Mesothelial cell of epicardium (in vitro differentiated cells): ENCODE measurements around the gene ZNF782. TPM values are rescaled to one million over a fixed set of nuclear protein-coding genes. Genes with fewer than 3 reads are reported as not detected.
A peak's percentile ranks its signal among the peaks of the same experiment; 100 is the strongest.
"Not testable (repeated sequence)": the region's sequence is repeated elsewhere in the genome, so short reads cannot be mapped to it uniquely, and the experiment has no call there.

ENCODE experiments used
- DNase-seq, 2 experiments: peaks; one replicate each; pipeline ENCODE4 v3.0.0; 2021; ENCODE audit warnings: low spot score in 2 of 2; ENCODE audit not compliant: unreplicated experiment in 2 of 2
- H3K27ac Mint-ChIP-seq: 2 replicates; pipeline ENCODE4 v1.8.0; 2021; ENCODE audit warnings: mixed read lengths
- H3K27me3 Mint-ChIP-seq: 2 replicates; pipeline ENCODE4 v1.8.0; 2021; ENCODE audit warnings: low read depth, mixed read lengths
- H3K36me3 Mint-ChIP-seq: 2 replicates; pipeline ENCODE4 v1.8.0; 2021; ENCODE audit warnings: mixed read lengths
- H3K4me1 Mint-ChIP-seq: 2 replicates; pipeline ENCODE4 v1.8.0; 2021; ENCODE audit warnings: mixed read lengths
- H3K4me3 Mint-ChIP-seq: 2 replicates; pipeline ENCODE4 v1.8.0; 2021; ENCODE audit warnings: mild to moderate bottlenecking, moderate library complexity, mixed read lengths
- H3K9me3 Mint-ChIP-seq: 2 replicates; pipeline ENCODE4 v1.8.0; 2021; ENCODE audit warnings: mixed read lengths
- CTCF ChIP-seq: fragments of 200-600 bp; sonication (generic); IDR thresholded peaks from one replicate; pipeline ENCODE4 v1.5.0; 2021; ENCODE audit warnings: antibody characterized with exemption; ENCODE audit not compliant: unreplicated experiment
- total RNA-seq: library from RNA; stranded (reverse); gene quantifications from 3 replicates; pipeline ENCODE4 v1.2.1, GENCODE V29; 2021

ZNF782 gene
- total RNA-seq: 9.9 to 10.8 TPM (median 10.6 TPM) in 3 replicates

GRCh38 chr9:96853781-96854650 is at the start of gene ZNF782:
ZNF782 (minus strand) TSS chr9:96854514; CDS start chr9:96851961, 2,553 bp downstream.
- H3K27me3 Mint-ChIP-seq: no peaks in the 10 kb centered on the region
- peaks cover 42% of the 10 kb centered on the region for H3K4me1 Mint-ChIP-seq
- peak within 1 kb of the TSS; percentile 98 for H3K27ac Mint-ChIP-seq
- H3K9me3 Mint-ChIP-seq: peaks cover 10% of the 10 kb centered on the region
- peak; percentile 85 to 94 for DNase-seq
- TF ChIP-seq CTCF: no peak
- peak within 1 kb of the TSS; percentile 99 for H3K4me3 Mint-ChIP-seq
- peaks cover 13% of the 10 kb centered on the region for H3K36me3 Mint-ChIP-seq

GRCh38 chr9:96900010-96900409 is 45.7 kb upstream of the ZNF782 start:
- H3K4me3 Mint-ChIP-seq, H3K9me3 Mint-ChIP-seq, H3K27me3 Mint-ChIP-seq, H3K27ac Mint-ChIP-seq, DNase-seq, H3K4me1 Mint-ChIP-seq, H3K36me3 Mint-ChIP-seq: not testable (repeated sequence)

- DNase-seq: no peak
- no peak for TF ChIP-seq CTCF
- H3K9me3 Mint-ChIP-seq: peaks cover 3% of the 10 kb centered on the region
- no peak overlapping the region for H3K27ac Mint-ChIP-seq
- H3K4me1 Mint-ChIP-seq: no peaks in the 10 kb centered on the region
- no peaks in the 10 kb centered on the region for H3K27me3 Mint-ChIP-seq
- H3K36me3 Mint-ChIP-seq: peaks cover 34% of the 10 kb centered on the region
- no peak overlapping the region for H3K4me3 Mint-ChIP-seq
Measured at GRCh38 chr9:96892131-96892530, 37.8 kb upstream of the ZNF782 start.

DNA sequence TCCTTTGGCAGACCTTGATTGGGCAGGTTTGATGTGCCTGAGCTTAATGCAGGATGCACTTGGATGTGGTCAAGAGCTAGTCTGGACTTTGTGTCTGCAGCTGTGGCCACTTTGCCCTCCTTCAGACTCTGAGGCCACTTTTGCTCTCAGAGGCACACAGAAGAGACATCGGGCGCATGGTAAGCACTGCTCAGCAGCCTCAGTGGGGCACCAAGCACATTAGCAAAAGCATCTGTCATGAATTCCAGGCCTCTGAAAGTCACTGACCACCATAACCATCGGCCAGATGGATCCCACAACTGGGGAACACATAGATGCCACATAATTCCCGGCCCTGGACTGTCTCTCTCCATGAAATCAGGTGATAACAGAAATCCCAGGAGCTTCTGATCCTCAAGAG is 34.3 kb upstream of the ZNF782 start:
- Mint-ChIP-seq H3K4me3 (no peak overlapping the region), H3K4me1 (no peaks in the 10 kb centered on the region), H3K36me3 (peaks cover 37% of the 10 kb centered on the region), H3K9me3 (peaks cover 20% of the 10 kb centered on the region), H3K27me3 (no peaks in the 10 kb centered on the region), H3K27ac (peak overlapping the region; percentile 16)
- DNase-seq: no peak
- TF ChIP-seq CTCF: no peak

- no peaks in the 10 kb centered on the region for H3K4me1 Mint-ChIP-seq
- peaks cover 20% of the 10 kb centered on the region for H3K9me3 Mint-ChIP-seq
- TF ChIP-seq CTCF: no peak
- DNase-seq: no peak
- peaks cover 24% of the 10 kb centered on the region for H3K36me3 Mint-ChIP-seq
- H3K27ac Mint-ChIP-seq: no peak overlapping the region
- H3K27me3 Mint-ChIP-seq: no peaks in the 10 kb centered on the region
- H3K4me3 Mint-ChIP-seq: no peak overlapping the region
Measured at GRCh38 chr9:96885424-96885823, 31.1 kb upstream of the ZNF782 start.

- Mint-ChIP-seq H3K27ac (no peak overlapping the region), H3K9me3 (peaks cover 20% of the 10 kb centered on the region), H3K27me3 (no peaks in the 10 kb centered on the region), H3K4me1 (no peaks in the 10 kb centered on the region), H3K36me3 (peaks cover 18% of the 10 kb centered on the region), H3K4me3 (no peak overlapping the region)
- no peak for TF ChIP-seq CTCF
- no peak for DNase-seq
Measured at GRCh38 chr9:96884443-96884842, 30.1 kb upstream of the ZNF782 start.
